ENCODE measurements around the gene MRRF. TPM values are rescaled to one million over a fixed set of nuclear protein-coding genes. Genes with fewer than 3 reads are reported as not detected.

Gene MRRF
- total RNA-seq, 4 donors from 2014 or later = 54.8 to 69.6 (median 67.8) TPM

- Histone ChIP-seq H3K27me3 (no peaks in the 10 kb centered on the region), H3K4me3 (no peak overlapping the region), H3K9me3 (no peaks in the 10 kb centered on the region), H3K27ac (peak overlapping the region in 1 of 4 donors; percentile 18), H3K4me1 (no peaks in the 10 kb centered on the region), H3K36me3 (peaks cover 0 to 56% (median 0%) of the 10 kb centered on the region in 3 donors)
- DNase-seq = no peak
- TF ChIP-seq POLR2A (IDR thresholded peaks at IDR 0.05) = no peak
- no peak for TF ChIP-seq CTCF (IDR thresholded peaks at IDR 0.05)
Observed at GRCh38 chr9:122307925-122308324, 43.2 kb downstream of the MRRF start.

GRCh38 chr9:122309861-122310260, 45.2 kb downstream of the MRRF start:
- H3K27me3 ChIP-seq = no peaks in the 10 kb centered on the region
- peaks cover 0 to 67% (median 0%) of the 10 kb centered on the region in 3 donors for H3K36me3 ChIP-seq
- no peaks in the 10 kb centered on the region for H3K9me3 ChIP-seq
- no peak for DNase-seq
- no peak overlapping the region for H3K4me3 ChIP-seq
- H3K27ac ChIP-seq = no peak overlapping the region
- H3K4me1 ChIP-seq = no peaks in the 10 kb centered on the region
- TF ChIP-seq POLR2A (IDR thresholded peaks at IDR 0.05) = no peak
- no peak for TF ChIP-seq CTCF (IDR thresholded peaks at IDR 0.05)

- no peaks in the 10 kb centered on the region for H3K4me1 ChIP-seq
- H3K27me3 ChIP-seq = no peaks in the 10 kb centered on the region
- H3K27ac ChIP-seq = no peak overlapping the region
- DNase-seq = no peak
- TF ChIP-seq POLR2A (IDR thresholded peaks at IDR 0.05) (no peak), CTCF (IDR thresholded peaks at IDR 0.05) (no peak)
- H3K36me3 ChIP-seq = peaks cover 0 to 41% (median 0%) of the 10 kb centered on the region in 3 donors
- H3K9me3 ChIP-seq = no peaks in the 10 kb centered on the region
- H3K4me3 ChIP-seq = no peak overlapping the region
Observed at GRCh38 chr9:122314165-122314564, 49.5 kb downstream of the MRRF start.

DNA sequence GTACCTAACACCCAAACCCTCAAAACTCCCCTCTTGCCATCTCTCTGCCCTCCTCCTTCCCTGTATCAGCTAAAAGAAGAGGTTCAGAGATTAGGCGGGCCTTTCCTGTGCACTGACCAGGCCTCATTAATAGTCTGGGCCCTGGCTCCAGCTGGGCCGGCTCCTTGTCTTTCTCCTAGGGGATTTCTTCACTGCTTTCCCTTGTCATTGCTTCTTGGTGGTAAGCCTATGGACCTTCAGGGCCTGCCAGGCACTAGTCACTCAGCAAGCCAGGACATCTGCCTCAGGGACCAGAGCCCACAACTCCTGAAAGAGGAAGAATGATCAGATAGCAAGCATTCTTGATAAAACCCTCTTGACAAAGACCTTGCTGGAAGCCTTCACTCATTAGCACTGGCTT, 50.9 kb downstream of the MRRF start:
- TF ChIP-seq POLR2A (IDR thresholded peaks at IDR 0.05) (no peak), CTCF (IDR thresholded peaks at IDR 0.05) (no peak)
- no peak for DNase-seq
- H3K27me3 ChIP-seq = no peaks in the 10 kb centered on the region
- H3K27ac ChIP-seq = no peak overlapping the region
- H3K4me1 ChIP-seq = no peaks in the 10 kb centered on the region
- no peak overlapping the region for H3K4me3 ChIP-seq
- peaks cover 0 to 43% (median 0%) of the 10 kb centered on the region in 3 donors for H3K36me3 ChIP-seq
- H3K9me3 ChIP-seq = no peaks in the 10 kb centered on the region

DNA sequence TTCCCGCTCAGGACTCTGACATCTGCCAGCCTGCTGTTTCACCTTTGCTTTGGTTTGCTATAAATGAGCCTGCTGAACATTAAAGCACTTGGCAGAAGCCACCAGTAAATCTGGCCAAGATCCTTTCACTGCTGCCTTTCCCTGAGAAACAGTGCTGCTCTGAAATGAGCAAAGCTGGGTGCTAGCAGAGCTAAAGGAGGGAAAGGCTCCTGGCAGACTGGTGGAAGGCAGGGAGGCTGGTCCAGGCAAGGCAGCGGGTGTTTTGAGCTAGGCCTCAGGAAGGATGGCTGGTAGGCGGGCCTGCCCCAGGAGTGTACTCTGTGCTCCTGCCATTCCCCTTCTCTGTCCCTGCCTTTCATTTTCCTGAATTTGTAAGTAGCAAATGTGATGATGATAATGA, 53.6 kb downstream of the MRRF start:
- no peak for TF ChIP-seq POLR2A (IDR thresholded peaks at IDR 0.05)
- no peak for TF ChIP-seq CTCF (IDR thresholded peaks at IDR 0.05)
- no peak for DNase-seq
- no peak overlapping the region for H3K4me3 ChIP-seq

DNA sequence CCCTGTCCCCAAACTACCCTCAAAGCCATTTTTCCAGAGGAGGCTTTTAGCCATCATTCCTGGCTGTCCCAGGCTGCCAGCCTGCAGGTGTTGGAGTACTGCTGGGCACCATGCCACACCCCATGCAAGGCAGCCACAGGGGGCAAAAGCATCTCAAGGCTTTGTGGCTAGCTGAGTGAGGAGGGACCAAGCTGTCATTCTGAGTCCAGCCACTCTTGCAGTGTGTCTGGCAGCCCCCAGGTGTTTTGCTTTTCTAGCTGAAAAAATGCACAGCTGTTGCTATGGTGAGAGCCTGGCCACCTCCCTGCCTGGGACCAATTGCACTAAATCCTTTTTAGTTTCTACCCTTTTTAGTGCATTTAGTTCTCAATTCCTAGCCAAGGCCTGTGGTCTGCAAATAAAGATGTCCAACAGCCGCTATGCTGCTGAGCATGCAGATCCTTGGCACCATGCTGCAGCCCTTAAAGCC, 55.8 kb downstream of the MRRF start:
- Histone ChIP-seq H3K4me3 (no peak overlapping the region), H3K27me3 (no peaks in the 10 kb centered on the region), H3K27ac (no peak overlapping the region), H3K36me3 (peaks cover 0 to 36% (median 0%) of the 10 kb centered on the region in 3 donors), H3K9me3 (no peaks in the 10 kb centered on the region), H3K4me1 (no peaks in the 10 kb centered on the region)
- no peak for TF ChIP-seq POLR2A (IDR thresholded peaks at IDR 0.05)
- TF ChIP-seq CTCF (IDR thresholded peaks at IDR 0.05) = no peak
- DNase-seq = no peak

More for the DNA sequence above, 53.6 kb downstream of the MRRF start:
- no peaks in the 10 kb centered on the region for H3K27me3 ChIP-seq
- H3K4me1 ChIP-seq = no peaks in the 10 kb centered on the region
- peak overlapping the region in 1 of 4 donors; percentile 51 for H3K27ac ChIP-seq
- H3K9me3 ChIP-seq = no peaks in the 10 kb centered on the region
- peaks cover 0 to 41% (median 0%) of the 10 kb centered on the region in 3 donors for H3K36me3 ChIP-seq
